Activated CD8-positive, alpha-beta T cell treated with anti-CD3 and anti-CD28 coated beads for 36 hours (primary cell): ENCODE measurements around the gene CCHCR1. TPM values are rescaled to one million over a fixed set of nuclear protein-coding genes. Genes with fewer than 3 reads are reported as not detected.
A peak's percentile ranks its signal among the peaks of the same experiment; 100 is the strongest.

Experiments
- ATAC-seq: fragments of 200-7000 bp; cut with Tn5 transposase; one replicate; pipeline ENCODE4 v1.10.0; 2021; ENCODE audit warnings: mild to moderate bottlenecking, moderate library complexity
- CTCF ChIA-PET: fragments of 350-600 bp; sonication (Branson Sonifier 250); formaldehyde crosslinking; loops from one replicate; lab custom pipeline; 2021; ENCODE audit warnings: antibody characterized with exemption; lab: Charles Lee
- POLR2A ChIA-PET: fragments of 350-600 bp; sonication (Branson Sonifier 250); formaldehyde crosslinking; loops from one replicate; lab custom pipeline; 2021; ENCODE audit warnings: antibody characterized with exemption; lab: Charles Lee
- DNase-seq: peaks from one replicate; pipeline ENCODE4 v3.0.0-alpha.2; 2020
- H3K27ac Mint-ChIP-seq: one replicate; pipeline ENCODE4 v1.8.0; 2021; ENCODE audit warnings: mild to moderate bottlenecking, mixed read lengths
- H3K27me3 Mint-ChIP-seq: one replicate; pipeline ENCODE4 v1.8.0; 2021; ENCODE audit warnings: mixed read lengths
- H3K36me3 Mint-ChIP-seq: one replicate; pipeline ENCODE4 v1.8.0; 2021; ENCODE audit warnings: low read depth, mixed read lengths
- H3K4me1 Mint-ChIP-seq: one replicate; pipeline ENCODE4 v1.8.0; 2021; ENCODE audit warnings: low read depth, mixed read lengths
- H3K4me3 Mint-ChIP-seq: one replicate; pipeline ENCODE4 v1.8.0; 2021; ENCODE audit warnings: mild to moderate bottlenecking, moderate library complexity, mixed read lengths
- H3K9me3 Mint-ChIP-seq: one replicate; pipeline ENCODE4 v1.8.0; 2021; ENCODE audit warnings: mixed read lengths
- CTCF ChIP-seq: fragments of 200-600 bp; IDR thresholded peaks from one replicate; pipeline ENCODE4 v1.8.0; 2022; ENCODE audit warnings: antibody characterized with exemption, mild to moderate bottlenecking
- intact Hi-C: fragments of 100-400 bp; cut with micrococcal nuclease; formaldehyde crosslinking; loops from one replicate; pipeline ENCODE4 v1.10.0; 2022
- total RNA-seq, 2 experiments: library from RNA; stranded (reverse); gene quantifications; one replicate each; pipeline ENCODE4 v1.2.3, GENCODE V29; 2021

CCHCR1 gene
- total RNA-seq, 2 experiments from 2014 or later: 39.2 to 39.8 TPM

DNA sequence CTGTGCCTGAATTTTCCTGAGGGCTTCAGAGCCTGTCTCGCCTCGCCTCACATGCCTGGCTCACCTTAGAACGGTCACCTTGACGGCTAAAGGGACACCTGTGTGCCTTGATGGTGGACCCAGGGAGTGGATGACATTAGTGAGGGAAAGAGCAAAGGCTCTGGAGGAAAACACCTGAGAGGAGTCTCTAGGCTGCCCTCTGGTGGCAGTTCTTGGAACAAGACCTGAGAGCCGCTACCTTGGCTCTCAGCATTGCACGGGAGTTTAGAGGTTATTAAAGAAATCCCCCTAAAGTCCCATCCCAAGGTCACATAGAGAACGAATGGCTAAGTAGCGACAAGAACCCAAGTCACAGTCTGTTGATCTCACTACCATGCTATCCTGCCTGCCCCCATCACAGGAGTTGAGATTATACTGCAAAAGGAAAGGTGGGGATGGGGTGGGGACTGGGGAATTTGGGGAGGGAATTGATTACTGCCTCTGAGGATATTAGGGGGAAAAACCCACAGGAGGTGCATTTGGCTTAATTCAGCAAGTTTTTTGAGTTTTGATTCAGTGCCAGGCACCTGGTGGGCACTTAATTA lies 29.4 kb downstream of the CCHCR1 start:
- CTCF ChIA-PET: interaction anchor here (0.6 to 2.8 kb wide), 27 partner anchors 9 to 253 kb away, joined by 3 to 12 read pairs (median 4); partner anchors contain the start of genes C6orf15 and PSORS1C2
- DNase-seq: peak; percentile 88
- H3K4me3 Mint-ChIP-seq: no peak overlapping the region
- peak; percentile 73 for TF ChIP-seq CTCF
- ATAC-seq: peak; percentile 91
- peaks cover 2% of the 10 kb centered on the region for H3K4me1 Mint-ChIP-seq
- H3K27ac Mint-ChIP-seq: no peak overlapping the region
- POLR2A ChIA-PET: no interaction called here
- no peaks in the 10 kb centered on the region for H3K9me3 Mint-ChIP-seq
- H3K27me3 Mint-ChIP-seq: peaks cover 2% of the 10 kb centered on the region
- no peaks in the 10 kb centered on the region for H3K36me3 Mint-ChIP-seq
- intact Hi-C loops: no loop called here

DNA sequence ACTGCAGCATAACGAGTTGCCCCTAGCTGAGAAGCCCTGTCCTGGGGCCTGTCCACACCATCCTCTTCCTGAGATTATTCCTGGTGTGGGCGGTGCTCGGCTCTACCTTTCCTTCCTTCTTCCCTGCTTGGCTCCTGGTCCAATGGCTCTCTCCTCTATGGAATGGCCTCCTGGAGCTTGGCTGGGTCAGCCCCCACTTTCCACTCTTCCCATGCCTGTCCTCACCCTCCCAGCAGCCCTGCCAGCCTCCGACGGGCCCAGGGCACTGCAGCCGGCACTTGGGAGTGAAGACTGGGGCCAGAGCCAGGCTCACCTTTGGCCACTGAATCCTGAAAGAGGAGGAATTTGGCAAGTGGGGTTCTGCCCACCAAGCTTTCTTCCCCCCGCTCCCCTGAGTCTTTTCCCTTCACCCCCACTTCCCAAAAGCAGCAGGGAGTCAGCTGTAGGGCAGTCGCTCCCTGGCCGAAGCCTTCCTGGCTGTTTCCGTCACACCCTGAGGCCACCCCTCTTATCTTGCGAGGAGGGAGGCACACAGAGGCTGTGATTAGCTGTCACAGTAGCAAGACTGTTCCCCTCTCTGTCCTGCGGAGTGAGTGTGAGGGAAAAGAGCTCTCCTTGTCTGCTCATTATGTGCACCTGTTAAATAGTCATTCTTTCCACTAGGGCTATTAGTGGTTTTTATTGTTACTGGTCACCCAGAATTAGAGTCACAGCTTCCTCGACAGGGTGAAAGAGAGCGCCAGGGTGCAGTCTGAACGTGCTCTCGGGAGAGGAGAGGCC lies 31.0 kb downstream of the CCHCR1 start:
- intact Hi-C loops: no loop called here
- DNase-seq (no peak), ATAC-seq (no peak)
- no peak overlapping the region for H3K27ac Mint-ChIP-seq
- peaks cover 2% of the 10 kb centered on the region for H3K27me3 Mint-ChIP-seq
- no peaks in the 10 kb centered on the region for H3K9me3 Mint-ChIP-seq
- no peak overlapping the region for H3K4me3 Mint-ChIP-seq
- ChIA-PET POLR2A (no interaction called here), CTCF (interaction anchor here (0.6 to 1.5 kb wide), 9 partner anchors 8 to 582 kb away, joined by 3 to 6 read pairs (median 3); partner anchors contain the start of gene PSORS1C2)
- peaks cover 2% of the 10 kb centered on the region for H3K4me1 Mint-ChIP-seq
- no peak for TF ChIP-seq CTCF
- H3K36me3 Mint-ChIP-seq: no peaks in the 10 kb centered on the region

GRCh38 chr6:31125586-31126363 lies 31.8 kb downstream of the CCHCR1 start:
- no peaks in the 10 kb centered on the region for H3K36me3 Mint-ChIP-seq
- intact Hi-C loops: no loop called here
- DNase-seq: no peak
- H3K4me3 Mint-ChIP-seq: no peak overlapping the region
- no peak for TF ChIP-seq CTCF
- POLR2A ChIA-PET: no interaction called here
- H3K27ac Mint-ChIP-seq: no peak overlapping the region
- CTCF ChIA-PET: interaction anchor here (0.6 to 2.1 kb wide), 3 partner anchors 10 to 582 kb away, joined by 3 to 4 read pairs (median 3); no protein-coding TSS in a partner anchor
- peaks cover 2% of the 10 kb centered on the region for H3K4me1 Mint-ChIP-seq
- no peaks in the 10 kb centered on the region for H3K9me3 Mint-ChIP-seq
- peaks cover 2% of the 10 kb centered on the region for H3K27me3 Mint-ChIP-seq
- no peak for ATAC-seq

DNA sequence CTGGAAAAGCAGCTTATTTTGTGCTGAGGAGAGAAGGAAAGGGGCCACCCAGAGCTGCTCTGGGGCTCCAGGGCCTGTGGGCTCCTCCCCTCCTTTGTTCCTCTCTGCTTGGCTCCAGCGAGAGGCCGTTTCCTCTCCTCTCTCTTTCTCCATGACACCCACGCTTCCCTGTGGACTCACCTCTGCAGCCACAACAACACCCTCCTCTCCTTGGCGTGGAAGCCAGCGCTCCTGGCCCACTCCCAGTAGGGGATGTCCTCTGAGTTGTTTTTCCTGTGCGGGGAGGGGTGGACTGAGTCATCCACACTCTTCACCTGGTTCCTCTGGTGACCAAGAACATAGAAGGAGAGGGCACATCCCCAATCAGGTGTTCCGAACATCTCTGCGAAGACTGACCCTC lies 32.4 kb downstream of the CCHCR1 start:
- Mint-ChIP-seq H3K9me3 (no peaks in the 10 kb centered on the region), H3K4me3 (no peak overlapping the region), H3K4me1 (peaks cover 2% of the 10 kb centered on the region), H3K27me3 (peaks cover 2% of the 10 kb centered on the region), H3K36me3 (no peaks in the 10 kb centered on the region), H3K27ac (no peak overlapping the region)
- no peak for DNase-seq
- intact Hi-C loops: no loop called here
- TF ChIP-seq CTCF: no peak
- no peak for ATAC-seq
- ChIA-PET CTCF (interaction anchor here (1.1 to 2.1 kb wide), 3 partner anchors 8 to 56 kb away, joined by 3 to 4 read pairs (median 4); no protein-coding TSS in a partner anchor), POLR2A (no interaction called here)
